Measurements from ENCODE around the gene UAP1L1.

The UAP1L1 gene

DNA sequence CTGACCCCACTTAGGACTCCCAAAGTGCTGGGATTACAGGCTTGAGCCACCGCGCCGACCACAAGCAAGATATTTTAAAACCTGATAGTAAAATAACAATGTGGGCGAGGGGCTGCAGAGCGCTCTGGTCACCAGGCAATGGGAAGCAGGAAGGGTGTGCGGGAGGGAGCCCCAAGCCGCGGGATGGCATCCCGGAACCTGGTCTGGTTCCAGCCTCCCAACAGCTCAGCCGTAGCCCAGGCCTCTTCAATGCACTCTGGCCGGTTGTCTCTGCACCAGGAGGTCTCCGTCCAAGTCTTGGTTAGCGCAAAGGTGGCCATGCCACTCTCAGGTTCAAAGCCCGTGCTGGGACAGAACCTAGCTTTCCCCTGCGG, 694 bp upstream of the UAP1L1 start:
- H3K27ac ChIP-seq (ENCODE audit: low read depth, low read length): no peak overlapping the region
- H3K27me3 ChIP-seq (ENCODE audit: low read length): no peaks in the 10 kb centered on the region
- H3K79me2 ChIP-seq (ENCODE audit: insufficient read depth, low read length): peaks cover 11% of the 10 kb centered on the region; the same call in 1 of the 2 replicates
- H3K9me2 ChIP-seq (replicated peaks; ENCODE audit: insufficient read depth, low read length): no peaks in the 10 kb centered on the region
- peak overlapping the region; percentile 89 for H3K4me3 ChIP-seq (ENCODE audit: insufficient read depth, low read length, poor library complexity, severe bottlenecking)
- TF ChIP-seq, protein P1, sequence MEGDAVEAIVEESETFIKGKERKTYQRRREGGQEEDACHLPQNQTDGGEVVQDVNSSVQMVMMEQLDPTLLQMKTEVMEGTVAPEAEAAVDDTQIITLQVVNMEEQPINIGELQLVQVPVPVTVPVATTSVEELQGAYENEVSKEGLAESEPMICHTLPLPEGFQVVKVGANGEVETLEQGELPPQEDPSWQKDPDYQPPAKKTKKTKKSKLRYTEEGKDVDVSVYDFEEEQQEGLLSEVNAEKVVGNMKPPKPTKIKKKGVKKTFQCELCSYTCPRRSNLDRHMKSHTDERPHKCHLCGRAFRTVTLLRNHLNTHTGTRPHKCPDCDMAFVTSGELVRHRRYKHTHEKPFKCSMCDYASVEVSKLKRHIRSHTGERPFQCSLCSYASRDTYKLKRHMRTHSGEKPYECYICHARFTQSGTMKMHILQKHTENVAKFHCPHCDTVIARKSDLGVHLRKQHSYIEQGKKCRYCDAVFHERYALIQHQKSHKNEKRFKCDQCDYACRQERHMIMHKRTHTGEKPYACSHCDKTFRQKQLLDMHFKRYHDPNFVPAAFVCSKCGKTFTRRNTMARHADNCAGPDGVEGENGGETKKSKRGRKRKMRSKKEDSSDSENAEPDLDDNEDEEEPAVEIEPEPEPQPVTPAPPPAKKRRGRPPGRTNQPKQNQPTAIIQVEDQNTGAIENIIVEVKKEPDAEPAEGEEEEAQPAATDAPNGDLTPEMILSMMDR (IDR thresholded peaks at IDR 0.05; ENCODE audit: insufficient read depth, low read length, poor library complexity, severe bottlenecking): no peak
- no peak for TF ChIP-seq EZH2phosphoT487 (conservative IDR thresholded peaks at IDR 0.05; ENCODE audit: low read length)
- no peaks in the 10 kb centered on the region for H3K36me3 ChIP-seq (ENCODE audit: low read length)
- H3K9me3 ChIP-seq (ENCODE audit: insufficient read depth, low read length): no peaks in the 10 kb centered on the region
- H3F3A ChIP-seq (ENCODE audit: insufficient read depth): peaks cover 14% of the 10 kb centered on the region; the same call in 1 of the 2 replicates
- peak overlapping the region; percentile 83 for H3K9ac ChIP-seq (ENCODE audit: low read length)
- H4K20me1 ChIP-seq (ENCODE audit: low read depth, low read length): no peaks in the 10 kb centered on the region
- peak overlapping the region; percentile 60 for H3K4me2 ChIP-seq (ENCODE audit: low read depth, low read length, poor library complexity, severe bottlenecking)
- peak overlapping the region; percentile 94 for H2AFZ ChIP-seq (ENCODE audit: low read depth, low read length, severe bottlenecking)

DNA sequence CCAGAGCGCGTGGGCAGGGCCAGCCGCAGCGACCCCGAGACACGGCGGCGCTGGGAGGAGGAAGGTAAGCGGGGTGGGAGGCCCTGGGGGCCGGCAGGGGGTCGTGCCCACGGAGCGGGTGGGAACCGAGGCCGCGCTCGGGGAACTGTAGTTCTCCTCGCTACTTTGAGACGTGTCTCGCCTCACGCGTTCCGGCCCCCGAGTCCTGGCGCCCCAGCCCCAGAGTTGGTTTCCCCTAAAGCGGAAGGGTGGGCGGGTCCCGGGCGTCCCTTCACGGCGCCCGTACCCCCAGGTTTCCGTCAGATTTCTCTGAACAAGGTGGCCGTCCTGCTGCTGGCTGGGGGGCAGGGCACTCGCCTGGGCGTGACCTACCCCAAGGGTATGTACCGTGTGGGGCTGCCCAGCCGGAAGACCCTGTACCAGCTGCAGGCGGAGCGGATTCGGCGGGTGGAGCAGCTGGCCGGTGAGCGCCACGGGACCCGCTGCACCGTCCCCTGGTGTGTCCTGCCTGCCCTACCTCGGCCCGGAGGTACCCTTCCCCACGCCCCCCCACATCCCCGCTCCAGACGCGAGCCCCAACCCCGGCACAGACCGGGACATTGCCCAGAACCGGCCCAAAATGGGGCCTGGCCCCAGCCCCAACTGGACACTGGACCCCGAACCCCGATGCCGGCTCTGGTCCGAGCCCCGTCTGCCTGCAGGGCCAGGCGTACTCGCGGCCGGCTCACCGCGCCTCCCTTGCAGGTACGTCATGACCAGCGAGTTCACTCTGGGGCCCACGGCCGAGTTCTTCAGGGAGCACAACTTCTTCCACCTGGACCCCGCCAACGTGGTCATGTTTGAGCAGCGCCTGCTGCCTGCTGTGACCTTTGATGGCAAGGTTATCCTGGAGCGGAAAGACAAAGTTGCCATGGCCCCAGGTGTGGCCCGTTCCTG, 709 bp downstream of the UAP1L1 start:
- TF ChIP-seq, protein P1 (IDR thresholded peaks at IDR 0.05; ENCODE audit: insufficient read depth, low read length, poor library complexity, severe bottlenecking): no peak
- no peak for TF ChIP-seq EZH2phosphoT487 (conservative IDR thresholded peaks at IDR 0.05; ENCODE audit: low read length)
- H3K36me3 ChIP-seq (ENCODE audit: low read length): no peaks in the 10 kb centered on the region
- peaks cover 14% of the 10 kb centered on the region; the same call in 1 of the 2 replicates for H3F3A ChIP-seq (ENCODE audit: insufficient read depth)
- peak overlapping the region; percentile 44; the same call in 1 of the 2 replicates for H3K27ac ChIP-seq (ENCODE audit: low read depth, low read length)
- no peaks in the 10 kb centered on the region for H3K9me2 ChIP-seq (replicated peaks; ENCODE audit: insufficient read depth, low read length)
- H2AFZ ChIP-seq (ENCODE audit: low read depth, low read length, severe bottlenecking): peak overlapping the region; percentile 50
- no peaks in the 10 kb centered on the region for H4K20me1 ChIP-seq (ENCODE audit: low read depth, low read length)
- peak overlapping the region; percentile 89 for H3K4me3 ChIP-seq (ENCODE audit: insufficient read depth, low read length, poor library complexity, severe bottlenecking)
- H3K79me2 ChIP-seq (ENCODE audit: insufficient read depth, low read length): peaks cover 11% of the 10 kb centered on the region; the same call in 1 of the 2 replicates
- H3K27me3 ChIP-seq (ENCODE audit: low read length): no peaks in the 10 kb centered on the region
- H3K4me2 ChIP-seq (ENCODE audit: low read depth, low read length, poor library complexity, severe bottlenecking): peak overlapping the region; percentile 72
- peak overlapping the region; percentile 83 for H3K9ac ChIP-seq (ENCODE audit: low read length)
- no peaks in the 10 kb centered on the region for H3K9me3 ChIP-seq (ENCODE audit: insufficient read depth, low read length)

DNA sequence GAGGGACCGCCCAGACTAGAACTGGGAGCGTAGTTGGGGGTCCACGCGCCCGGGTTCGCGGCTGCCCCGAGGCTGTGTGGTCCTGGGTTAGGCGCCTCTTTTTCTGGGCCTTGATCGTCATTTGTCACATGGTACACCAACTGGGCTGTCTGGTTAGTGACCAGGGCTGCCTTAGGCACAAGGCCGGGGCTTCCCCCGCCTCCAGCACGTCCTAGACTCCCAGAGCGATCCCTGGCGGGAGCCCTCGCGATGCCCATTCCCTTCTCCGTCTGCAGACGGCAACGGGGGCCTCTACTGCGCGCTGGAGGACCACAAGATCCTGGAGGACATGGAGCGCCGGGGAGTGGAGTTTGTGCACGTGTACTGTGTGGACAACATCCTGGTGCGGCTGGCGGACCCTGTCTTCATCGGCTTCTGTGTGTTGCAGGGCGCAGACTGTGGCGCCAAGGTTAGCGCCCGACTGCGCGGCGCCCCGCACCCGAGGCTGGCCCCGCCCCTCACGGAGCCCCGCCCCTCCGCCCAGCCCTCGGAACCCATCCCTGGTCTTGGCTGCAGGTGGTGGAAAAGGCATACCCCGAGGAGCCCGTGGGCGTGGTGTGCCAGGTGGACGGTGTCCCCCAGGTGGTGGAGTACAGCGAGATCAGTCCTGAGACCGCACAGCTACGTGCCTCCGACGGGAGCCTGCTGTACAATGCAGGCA, 1.5 kb downstream of the UAP1L1 start:
- TF ChIP-seq, protein P1 (IDR thresholded peaks at IDR 0.05; ENCODE audit: insufficient read depth, low read length, poor library complexity, severe bottlenecking): no peak
- TF ChIP-seq EZH2phosphoT487 (conservative IDR thresholded peaks at IDR 0.05; ENCODE audit: low read length): no peak
- H3K79me2 ChIP-seq (ENCODE audit: insufficient read depth, low read length): peaks cover 11% of the 10 kb centered on the region; the same call in 1 of the 2 replicates
- no peaks in the 10 kb centered on the region for H4K20me1 ChIP-seq (ENCODE audit: low read depth, low read length)
- H3F3A ChIP-seq (ENCODE audit: insufficient read depth): peaks cover 14% of the 10 kb centered on the region
- H3K4me2 ChIP-seq (ENCODE audit: low read depth, low read length, poor library complexity, severe bottlenecking): peak overlapping the region; percentile 72
- H3K9me2 ChIP-seq (replicated peaks; ENCODE audit: insufficient read depth, low read length): no peaks in the 10 kb centered on the region
- H2AFZ ChIP-seq (ENCODE audit: low read depth, low read length, severe bottlenecking): no peak overlapping the region
- no peak overlapping the region for H3K4me3 ChIP-seq (ENCODE audit: insufficient read depth, low read length, poor library complexity, severe bottlenecking)
- no peaks in the 10 kb centered on the region for H3K27me3 ChIP-seq (ENCODE audit: low read length)
- no peak overlapping the region for H3K27ac ChIP-seq (ENCODE audit: low read depth, low read length)
- no peaks in the 10 kb centered on the region for H3K9me3 ChIP-seq (ENCODE audit: insufficient read depth, low read length)
- no peak overlapping the region for H3K9ac ChIP-seq (ENCODE audit: low read length)
- H3K36me3 ChIP-seq (ENCODE audit: low read length): no peaks in the 10 kb centered on the region

Measured in SU-DHL-6 (cell line).